ENCODE data around the gene INPPL1.

GRCh38 chr11:72179804-72180396, 44.7 kb upstream of the INPPL1 start:
- TF ChIP-seq REST (IDR thresholded peaks at IDR 0.05; ENCODE audit: insufficient read depth in 1 of 2, low read depth in 2 of 2, low read length in 2 of 2): no peak
- no peak for TF ChIP-seq POLR2AphosphoS5 (IDR thresholded peaks at IDR 0.05; ENCODE audit: low read depth, low read length)
